GM13976 (cell line): ENCODE data around the gene DDO.

ENCODE experiments used
- DNase-seq: peaks from one replicate; pipeline ENCODE4 v3.0.0; 2012; ENCODE audit warnings: low spot score
- in situ Hi-C: fragments of 300-500 bp; cut with MboI; formaldehyde crosslinking; loops from one replicate; pipeline ENCODE4 v1.12.0; 2022; ENCODE audit warnings: low sequenced_read_pairs, mixed read lengths, inconsistent platforms; ENCODE audit not compliant: unreplicated experiment
- TF ChIP-seq, protein P1 (sequence below): IDR thresholded peaks from 2 replicates; pipeline ENCODE4 v1.5.1; 2012; ENCODE audit warnings: borderline replicate concordance, mild to moderate bottlenecking; ENCODE audit not compliant: insufficient read depth; ENCODE audit errors: extremely low read depth, missing control alignments, control extremely low read depth

The DDO gene

DNA sequence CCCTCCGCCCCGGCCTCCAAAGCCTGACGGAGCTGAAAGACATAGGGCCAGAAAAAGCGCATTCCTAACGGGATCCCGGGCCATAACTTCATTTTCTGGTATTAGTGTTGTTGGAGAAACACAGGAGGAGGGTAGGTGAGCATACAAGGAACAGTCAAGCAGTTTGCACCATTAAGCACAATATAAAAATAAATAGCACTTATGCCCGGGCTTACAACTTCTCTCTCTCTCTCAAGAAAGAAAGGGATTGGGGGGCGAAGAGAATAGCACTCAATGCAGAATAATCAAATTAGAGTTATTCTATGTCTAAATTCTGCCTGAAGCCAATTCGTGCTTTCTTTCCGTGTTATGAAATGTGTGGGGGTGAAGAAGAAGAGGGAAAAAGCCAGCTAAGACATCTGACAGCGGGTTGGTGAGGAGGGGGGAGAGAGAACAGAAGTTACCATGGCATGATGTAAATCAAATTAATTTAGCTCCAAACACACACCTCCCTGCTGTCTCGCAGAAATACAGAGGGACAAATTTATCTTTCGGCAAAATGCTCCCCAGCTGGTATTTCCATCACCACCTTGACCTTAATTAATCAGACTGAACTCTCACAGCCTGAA is 56.7 kb downstream of the DDO start:
- DNase-seq: no peak
- in situ Hi-C loops: no loop called here
- TF ChIP-seq, protein P1, sequence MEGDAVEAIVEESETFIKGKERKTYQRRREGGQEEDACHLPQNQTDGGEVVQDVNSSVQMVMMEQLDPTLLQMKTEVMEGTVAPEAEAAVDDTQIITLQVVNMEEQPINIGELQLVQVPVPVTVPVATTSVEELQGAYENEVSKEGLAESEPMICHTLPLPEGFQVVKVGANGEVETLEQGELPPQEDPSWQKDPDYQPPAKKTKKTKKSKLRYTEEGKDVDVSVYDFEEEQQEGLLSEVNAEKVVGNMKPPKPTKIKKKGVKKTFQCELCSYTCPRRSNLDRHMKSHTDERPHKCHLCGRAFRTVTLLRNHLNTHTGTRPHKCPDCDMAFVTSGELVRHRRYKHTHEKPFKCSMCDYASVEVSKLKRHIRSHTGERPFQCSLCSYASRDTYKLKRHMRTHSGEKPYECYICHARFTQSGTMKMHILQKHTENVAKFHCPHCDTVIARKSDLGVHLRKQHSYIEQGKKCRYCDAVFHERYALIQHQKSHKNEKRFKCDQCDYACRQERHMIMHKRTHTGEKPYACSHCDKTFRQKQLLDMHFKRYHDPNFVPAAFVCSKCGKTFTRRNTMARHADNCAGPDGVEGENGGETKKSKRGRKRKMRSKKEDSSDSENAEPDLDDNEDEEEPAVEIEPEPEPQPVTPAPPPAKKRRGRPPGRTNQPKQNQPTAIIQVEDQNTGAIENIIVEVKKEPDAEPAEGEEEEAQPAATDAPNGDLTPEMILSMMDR: no peak

DNA sequence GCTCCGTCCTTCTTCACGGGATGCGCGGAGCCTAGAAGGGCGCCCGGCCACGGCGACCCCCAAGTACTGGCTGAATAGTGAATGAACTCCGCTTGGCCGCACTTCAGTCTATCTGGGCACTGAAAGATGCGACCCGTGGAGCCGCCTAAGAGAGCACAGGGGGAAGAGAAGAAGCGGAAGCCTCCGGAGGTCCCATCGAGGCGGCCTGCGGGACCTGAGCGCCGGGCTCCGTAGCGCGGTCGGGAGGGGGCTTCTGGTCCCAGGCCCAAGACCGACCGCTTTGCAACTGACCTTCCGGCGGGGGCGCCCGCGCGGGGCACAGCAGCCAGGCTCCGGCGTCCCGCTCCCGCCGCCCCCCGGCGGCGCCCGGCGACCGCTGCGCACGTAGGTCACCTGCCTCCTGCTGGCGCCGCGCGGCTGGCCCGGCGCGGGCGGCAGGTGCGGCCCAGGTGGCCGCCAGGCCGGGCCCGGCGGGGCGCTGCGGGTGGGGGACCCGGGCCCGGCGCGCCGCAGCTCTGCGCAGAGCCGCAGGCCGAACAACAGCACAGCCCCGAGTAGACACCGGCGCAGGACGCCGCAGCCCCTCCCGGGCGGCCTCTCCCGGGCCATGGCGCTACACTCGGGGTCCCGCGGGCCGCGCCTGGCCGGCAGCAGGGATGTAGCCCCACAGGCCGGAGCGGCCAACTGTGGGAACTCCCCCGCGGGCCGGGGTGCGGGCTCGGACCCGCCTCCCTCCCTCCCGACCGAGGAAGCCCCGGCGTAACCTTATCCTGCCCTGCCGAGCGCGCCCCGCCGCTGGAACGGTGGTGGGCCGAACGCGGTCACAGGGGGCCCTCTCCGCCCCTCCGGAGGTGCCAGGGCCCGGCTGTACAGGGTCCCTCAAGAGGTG is 57.5 kb downstream of the DDO start, which contains the start of gene METTL24:
Gene METTL24, minus strand, starts transcription at position 686 of the 889 bp plus-strand sequence. Its CDS starts 77 bp downstream, at position 609.
- DNase-seq: peak; percentile 46
- TF ChIP-seq, protein P1: no peak
- in situ Hi-C loops: no loop called here

DNA sequence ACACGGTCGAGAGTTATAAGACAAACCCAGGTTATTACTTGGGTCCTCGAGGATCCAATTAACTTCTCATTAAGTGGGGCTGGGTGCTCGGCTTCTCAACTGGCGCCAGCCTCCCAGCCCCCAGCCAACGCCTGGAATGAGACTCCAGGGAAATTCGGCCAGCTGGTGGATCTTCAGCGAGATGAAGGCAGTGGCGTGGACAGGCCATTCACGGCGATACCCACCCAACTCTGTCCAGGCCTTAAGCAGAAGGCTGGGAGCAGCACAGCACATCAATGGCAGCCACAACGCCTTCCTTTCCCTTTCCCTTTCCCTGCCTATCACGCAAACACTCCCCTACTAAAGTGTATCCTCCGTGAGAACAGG is 58.1 kb downstream of the DDO start:
- in situ Hi-C loops: no loop called here
- TF ChIP-seq, protein P1: no peak
- no peak for DNase-seq

DNA sequence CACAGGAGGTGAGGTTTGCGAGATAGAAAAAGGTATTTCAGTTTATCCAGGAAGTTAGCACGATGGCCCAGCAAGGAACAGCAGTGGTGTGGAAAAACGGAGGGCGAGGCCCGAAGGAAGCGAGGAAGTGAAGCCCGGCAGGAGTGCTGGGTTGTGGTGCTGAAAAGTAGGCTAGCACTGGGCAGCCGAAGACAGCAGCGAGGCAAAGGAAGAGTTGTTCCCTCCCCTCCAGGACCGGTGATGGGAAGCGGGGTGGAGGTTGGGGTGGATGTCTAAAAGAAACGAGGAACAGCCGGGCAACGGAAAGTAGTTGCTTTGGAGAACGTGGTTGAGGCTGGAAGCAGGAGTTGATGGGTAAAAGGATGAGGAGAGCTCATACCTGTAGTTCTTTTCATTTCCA is 58.6 kb downstream of the DDO start:
- in situ Hi-C loops: no loop called here
- TF ChIP-seq, protein P1: no peak
- no peak for DNase-seq

DNA sequence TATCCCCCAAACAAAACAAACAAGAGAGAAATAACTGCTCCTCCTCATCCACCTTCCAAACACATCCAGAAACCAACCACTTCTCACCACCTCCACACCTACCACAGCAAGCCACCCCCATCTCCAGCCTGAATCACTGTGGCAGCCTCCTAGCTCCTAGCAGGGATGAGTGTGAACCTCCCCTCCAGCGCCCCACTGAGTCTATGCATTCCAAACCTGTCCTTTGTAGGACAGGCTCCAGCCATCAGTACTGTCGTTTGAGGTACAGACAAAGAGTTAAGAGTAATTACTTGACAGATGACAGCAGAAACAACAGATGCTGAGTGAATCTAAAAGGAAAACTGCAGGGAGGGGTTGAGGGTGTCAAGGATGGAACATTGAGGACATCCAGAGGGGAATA is 59.6 kb downstream of the DDO start:
- DNase-seq: no peak
- in situ Hi-C loops: no loop called here
- TF ChIP-seq, protein P1: no peak

DNA sequence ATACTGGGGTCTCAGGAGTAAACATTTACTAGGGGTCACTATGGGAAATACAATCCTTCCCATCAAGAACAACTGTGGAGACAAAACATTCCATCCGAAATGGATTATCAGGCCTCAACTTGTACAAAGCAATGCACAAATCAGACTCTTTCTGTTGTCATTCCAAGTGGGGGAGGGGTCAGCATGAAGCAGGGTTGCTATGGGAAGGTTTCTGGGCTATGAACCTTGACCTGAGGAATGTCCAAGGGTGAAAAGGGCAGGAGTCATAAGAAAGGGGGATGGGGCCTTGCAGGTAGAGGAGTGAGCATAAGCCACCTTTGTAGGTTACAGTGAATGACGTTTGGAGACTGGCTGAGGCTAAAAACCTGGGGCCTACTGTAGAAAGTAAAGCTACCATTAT is 60.4 kb downstream of the DDO start:
- in situ Hi-C loops: no loop called here
- no peak for DNase-seq
- TF ChIP-seq, protein P1: no peak

DNA sequence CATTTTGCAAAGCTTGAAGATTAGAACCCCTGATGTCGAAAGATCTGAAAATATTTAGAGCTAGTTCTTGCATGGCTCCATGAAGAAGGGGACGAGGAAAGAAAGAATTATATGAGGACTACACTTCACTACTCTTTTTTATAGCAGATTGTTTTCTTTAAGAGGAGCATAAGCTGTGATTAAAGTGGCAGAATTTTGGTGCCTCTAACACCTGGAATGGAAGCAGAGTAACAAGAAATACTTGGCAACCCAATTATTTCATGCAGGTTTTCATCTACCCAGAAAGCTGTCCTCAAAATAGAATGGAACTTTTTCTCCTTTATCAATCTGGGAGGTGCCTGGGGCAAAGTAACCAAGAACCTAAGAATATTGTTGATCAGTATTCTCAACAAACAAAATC is 61.2 kb downstream of the DDO start:
- TF ChIP-seq, protein P1: no peak
- no peak for DNase-seq
- in situ Hi-C loops: no loop called here
